K562 (cell line): ENCODE data around the gene MRPL38. TPM values are rescaled to one million over a fixed set of nuclear protein-coding genes. Genes with fewer than 3 reads are reported as not detected.

Experiments used
- CBX3 ChIP-seq, 2 experiments: IDR thresholded peaks; 1 replicate in 1 of 2; 2 replicates in 1 of 2; pipeline ENCODE4 v1.6.1; 2012; ENCODE audit warnings: inconsistent platforms in 2 of 2, low read length in 2 of 2, borderline replicate concordance in 1 of 2, control low read depth in 1 of 2
- CHD2 ChIP-seq: IDR thresholded peaks from 2 replicates; pipeline ENCODE4 v1.6.1; 2011; ENCODE audit warnings: low read depth, low read length
- CREB5 ChIP-seq: fragments of 250-450 bp; sonication (Bioruptor Pico); IDR thresholded peaks from 2 replicates; pipeline ENCODE4 v1.5.0; 2020; ENCODE audit warnings: mild to moderate bottlenecking
- ERF ChIP-seq: fragments of 450-650 bp; formaldehyde crosslinking; IDR thresholded peaks from 2 replicates; pipeline ENCODE4 v1.4.0; 2020; ENCODE audit warnings: mild to moderate bottlenecking, mixed read lengths
- ESRRB ChIP-seq: fragments of 250-450 bp; sonication (Bioruptor Pico); IDR thresholded peaks from 2 replicates; pipeline ENCODE4 v1.5.0; 2020; ENCODE audit warnings: mild to moderate bottlenecking, moderate library complexity, borderline replicate concordance
- HDAC2 ChIP-seq: fragments of 450-650 bp; IDR thresholded peaks from 2 replicates; pipeline ENCODE4 v1.6.1; 2016; ENCODE audit warnings: mild to moderate bottlenecking
- HLTF ChIP-seq: fragments of 450-650 bp; IDR thresholded peaks from 2 replicates; pipeline ENCODE4 v1.6.1; 2016
- HNRNPK ChIP-seq: fragments of 200-400 bp; formaldehyde crosslinking; IDR thresholded peaks from one replicate; pipeline ENCODE4 v1.6.1; 2018; ENCODE audit warnings: mild to moderate bottlenecking, low read depth, low read length; ENCODE audit not compliant: poor library complexity, severe bottlenecking
- ILF3 ChIP-seq: fragments of 450-650 bp; IDR thresholded peaks from 2 replicates; pipeline ENCODE4 v1.6.1; 2018; ENCODE audit warnings: antibody characterized with exemption, mild to moderate bottlenecking, moderate library complexity, borderline replicate concordance
- MTA3 ChIP-seq: fragments of 450-650 bp; formaldehyde crosslinking; IDR thresholded peaks from 2 replicates; pipeline ENCODE4 v1.6.1; 2017; ENCODE audit warnings: mild to moderate bottlenecking, borderline replicate concordance
- POLR2AphosphoS5 ChIP-seq: IDR thresholded peaks from 2 replicates; pipeline ENCODE4 v1.6.1; 2011; ENCODE audit warnings: mild to moderate bottlenecking, low read depth, low read length, moderate library complexity; ENCODE audit not compliant: control insufficient read depth, insufficient read depth
- REST ChIP-seq, 2 experiments: fragments of 450-650 bp; formaldehyde crosslinking in 1 of 2; IDR thresholded peaks; 2 replicates each; pipeline versions ENCODE4 v1.4.0 to v1.6.1; 2014 to 2020; ENCODE audit warnings: mild to moderate bottlenecking in 2 of 2, borderline replicate concordance in 1 of 2, low read depth in 1 of 2
- SETDB1 ChIP-seq: IDR thresholded peaks from one replicate; pipeline ENCODE4 v1.6.1; 2012; ENCODE audit warnings: low read length, control low read depth, inconsistent platforms
- SP2 ChIP-seq: IDR thresholded peaks from 2 replicates; pipeline ENCODE4 v1.6.1; 2011; ENCODE audit warnings: mild to moderate bottlenecking, low read depth, low read length, moderate library complexity; ENCODE audit not compliant: poor library complexity, severe bottlenecking; ENCODE audit errors: extremely low read depth
- THAP12 ChIP-seq: fragments of 250-450 bp; sonication (Bioruptor Pico); IDR thresholded peaks from 2 replicates; pipeline ENCODE4 v1.9.0; 2021; ENCODE audit warnings: mild to moderate bottlenecking, inconsistent platforms
- YBX1 ChIP-seq: fragments of 450-650 bp; IDR thresholded peaks from 2 replicates; pipeline ENCODE4 v1.7.1; 2016; ENCODE audit warnings: mild to moderate bottlenecking
- ZNF217 ChIP-seq: sonication (generic); formaldehyde crosslinking; IDR thresholded peaks from 2 replicates; pipeline ENCODE4 v1.8.0; 2022; ENCODE audit warnings: mild to moderate bottlenecking, missing genetic modification reagents
- polyA plus RNA-seq, 8 experiments: library from polyadenylated mRNA; depleted of rRNA in 4 of 8; stranded (reverse) in 5 of 8; unstranded in 3 of 8; fragments of >200 nt; fragmentation: Nextera tagmentation in 2 of 8; fragmentation: Illumina TruSeq in 1 of 8; extraction: Ambion mirVana in 2 of 8; extraction: Trizol in 1 of 8; gene quantifications; 2 replicates each; pipeline versions ENCODE4 v1.2.1 to v1.2.3, GENCODE V29; 2011 to 2014; ENCODE audit warnings: inconsistent platforms in 1 of 8, missing spikeins in 1 of 8
- total RNA-seq, 7 experiments: library from RNA; depleted of rRNA in 6 of 7; stranded (reverse); fragments of >200 nt in 6 of 7; fragmentation: Illumina TruSeq in 2 of 7; extraction: Trizol in 2 of 7; gene quantifications; 2 replicates each; pipeline versions ENCODE4 v1.2.1 to v1.2.3, GENCODE V29; 2011 to 2021; ENCODE audit warnings: low replicate concordance in 1 of 7

MRPL38 gene
- total and polyA plus RNA-seq, 9 of the 15 experiments (the other 6 are each of a cell fraction or from before 2014, with no cell fraction given), result 4.5 to 154 (median 48.5) TPM

GRCh38 chr17:75856062-75856756 lies 48.5 kb downstream of the MRPL38 start (continued):
- TF ChIP-seq SP2 (no peak), YBX1 (no peak), HNRNPK (no peak), ZNF217 (CRISPR knock-in tag) (no peak), ERF (CRISPR knock-in tag) (no peak), HDAC2 (no peak), SETDB1 (no peak), HLTF (no peak), REST (IDR thresholded peaks at IDR 0.05; ENCODE audit: borderline replicate concordance) (peak; percentile 16; the same call in 1 of the 2 replicates), REST (CRISPR knock-in tag; IDR thresholded peaks at IDR 0.05; ENCODE audit: low read depth) (no peak), CBX3 (IDR thresholded peaks at IDR 0.05; ENCODE audit: borderline replicate concordance in 1 of 2, low read length in 2 of 2) (no peak), ESRRB (no peak), ILF3 (no peak), MTA3 (no peak), THAP12 (CRISPR knock-in tag) (no peak), POLR2AphosphoS5 (no peak), CREB5 (CRISPR knock-in tag) (no peak), CHD2 (no peak)
